22Rv1 (cell line): ENCODE data around the gene HP1BP3.

ENCODE experiments used
- ZFX ChIP-seq: fragments of 450-650 bp; IDR thresholded peaks from 2 replicates; pipeline ENCODE4 v1.6.1; 2017; ENCODE audit warnings: antibody characterized with exemption, borderline replicate concordance
- TF ChIP-seq, protein P1 (sequence below): fragments of 450-650 bp; IDR thresholded peaks from 2 replicates; pipeline ENCODE4 v1.5.1; 2017; ENCODE audit warnings: mild to moderate bottlenecking

- TF ChIP-seq, protein P1, sequence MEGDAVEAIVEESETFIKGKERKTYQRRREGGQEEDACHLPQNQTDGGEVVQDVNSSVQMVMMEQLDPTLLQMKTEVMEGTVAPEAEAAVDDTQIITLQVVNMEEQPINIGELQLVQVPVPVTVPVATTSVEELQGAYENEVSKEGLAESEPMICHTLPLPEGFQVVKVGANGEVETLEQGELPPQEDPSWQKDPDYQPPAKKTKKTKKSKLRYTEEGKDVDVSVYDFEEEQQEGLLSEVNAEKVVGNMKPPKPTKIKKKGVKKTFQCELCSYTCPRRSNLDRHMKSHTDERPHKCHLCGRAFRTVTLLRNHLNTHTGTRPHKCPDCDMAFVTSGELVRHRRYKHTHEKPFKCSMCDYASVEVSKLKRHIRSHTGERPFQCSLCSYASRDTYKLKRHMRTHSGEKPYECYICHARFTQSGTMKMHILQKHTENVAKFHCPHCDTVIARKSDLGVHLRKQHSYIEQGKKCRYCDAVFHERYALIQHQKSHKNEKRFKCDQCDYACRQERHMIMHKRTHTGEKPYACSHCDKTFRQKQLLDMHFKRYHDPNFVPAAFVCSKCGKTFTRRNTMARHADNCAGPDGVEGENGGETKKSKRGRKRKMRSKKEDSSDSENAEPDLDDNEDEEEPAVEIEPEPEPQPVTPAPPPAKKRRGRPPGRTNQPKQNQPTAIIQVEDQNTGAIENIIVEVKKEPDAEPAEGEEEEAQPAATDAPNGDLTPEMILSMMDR = no peak
- TF ChIP-seq ZFX = no peak
These were observed 69.4 kb downstream of the HP1BP3 start, which contains the start of gene KIF17 for GRCh38 chr1:20717452-20718342.
